C1 segment of cervical spinal cord (tissue), 14 donors: ENCODE measurements around the gene CCDC182.

Source experiments
- DNase-seq, 14 donors: peaks; one replicate each; lab custom pipeline; 2025; lab: John Stamatoyannopoulos, UW

CCDC182 gene

DNA sequence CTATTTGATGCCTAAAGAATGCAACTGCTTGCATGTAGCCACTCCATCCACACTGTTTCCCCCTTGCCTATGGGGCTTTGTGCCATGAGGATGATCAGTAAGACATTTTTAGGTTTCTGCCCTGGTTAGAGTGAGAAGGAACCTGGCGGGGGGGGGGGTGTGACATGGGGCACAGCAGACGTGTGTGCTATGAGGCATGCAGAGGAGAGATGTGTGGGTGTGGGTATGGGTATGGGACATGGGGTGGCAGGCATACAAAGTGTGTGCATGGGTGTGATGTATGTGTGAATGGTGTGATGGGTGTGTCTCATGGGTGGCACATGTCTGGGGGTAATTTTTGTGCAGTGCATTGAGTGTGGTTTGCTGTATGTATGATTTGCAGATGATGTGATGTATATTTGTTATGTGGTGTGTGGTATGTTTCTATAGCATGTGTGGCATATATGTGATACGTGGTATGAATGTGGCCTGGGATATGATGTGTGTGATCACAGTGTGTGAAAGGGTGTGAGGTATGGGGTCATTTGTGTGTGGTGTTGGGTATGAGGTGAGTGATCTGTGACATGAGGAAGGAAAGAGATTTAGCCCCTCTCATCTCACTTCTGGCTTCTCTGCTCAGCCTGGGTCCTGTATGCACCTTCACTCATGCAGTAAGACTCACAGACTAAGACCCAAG lies 14.9 kb downstream of the CCDC182 start:
- DNase-seq: no peak

DNA sequence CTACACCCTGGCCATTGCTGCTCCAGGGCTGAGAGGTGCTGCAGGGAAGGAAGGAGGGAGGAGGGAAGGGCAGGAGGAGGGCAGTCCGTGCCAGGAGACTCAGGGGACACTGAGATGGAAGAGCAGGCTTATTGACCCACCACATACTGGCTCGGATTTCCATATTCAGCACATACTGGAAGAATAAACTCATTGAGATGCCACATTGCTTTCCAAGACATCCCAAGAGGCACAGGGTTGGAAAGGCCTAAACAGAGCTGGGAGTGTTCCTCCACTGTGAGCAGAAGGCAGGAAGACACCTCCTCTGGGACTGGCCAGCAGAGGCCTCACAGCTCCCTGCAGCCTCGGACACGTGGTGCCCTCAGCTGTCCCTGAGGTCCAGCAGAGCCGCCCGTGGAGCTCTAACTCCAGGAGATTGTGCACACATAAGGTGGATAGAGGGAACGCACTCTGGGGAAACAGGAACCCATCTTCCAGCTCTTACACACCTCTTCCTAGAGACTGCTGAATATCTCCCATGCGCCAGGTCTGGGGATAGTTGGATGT lies 17.4 kb downstream of the CCDC182 start:
- no peak for DNase-seq

DNA sequence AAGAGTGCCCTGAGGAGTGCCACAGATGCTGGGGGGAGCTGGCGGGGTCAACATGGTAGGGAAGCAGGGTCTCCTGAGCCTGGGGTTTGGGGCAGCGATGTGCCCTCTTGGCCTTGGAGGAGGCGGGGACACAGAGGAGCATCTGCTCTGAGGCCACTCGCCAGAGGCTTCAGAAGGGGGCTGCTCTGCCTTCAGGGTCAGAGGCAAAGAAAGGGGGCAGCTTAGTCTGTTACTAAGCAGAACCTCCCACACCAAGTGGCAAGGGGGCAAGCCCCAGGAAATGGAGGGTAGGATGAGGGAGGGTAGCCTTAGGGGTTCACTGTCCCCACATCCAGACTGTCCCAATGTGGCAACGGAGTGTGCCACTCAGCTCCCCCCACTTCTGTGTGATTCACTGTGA lies 18.3 kb downstream of the CCDC182 start:
- no peak for DNase-seq

DNA sequence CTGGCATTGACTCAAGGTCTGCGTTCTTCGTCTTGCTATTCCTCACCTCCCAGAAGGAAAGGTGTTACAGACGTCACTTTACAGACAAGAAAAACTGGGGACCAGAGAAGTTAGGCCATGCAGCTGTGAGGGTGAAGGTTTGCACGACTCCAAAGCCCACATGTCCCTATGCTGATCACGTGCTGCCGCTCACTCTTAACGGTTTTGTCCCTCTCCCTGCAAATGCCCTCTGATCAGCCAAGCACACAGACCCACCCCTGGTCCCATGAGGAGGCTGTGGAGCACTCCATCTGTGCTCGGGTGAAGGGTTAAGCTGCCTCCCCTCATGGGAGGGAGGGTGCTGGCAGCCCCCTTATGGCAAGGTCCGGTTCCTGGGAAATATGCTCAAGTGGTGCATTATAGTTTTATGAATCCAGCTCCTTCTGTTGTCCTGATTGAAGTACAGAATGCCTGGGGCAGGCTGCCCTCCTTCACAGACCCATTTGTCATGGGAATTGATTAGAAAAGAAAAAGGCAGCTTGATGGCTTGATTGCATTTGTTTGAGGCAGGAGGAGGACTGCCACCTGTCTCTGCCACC lies 18.8 kb downstream of the CCDC182 start:
- no peak for DNase-seq

DNA sequence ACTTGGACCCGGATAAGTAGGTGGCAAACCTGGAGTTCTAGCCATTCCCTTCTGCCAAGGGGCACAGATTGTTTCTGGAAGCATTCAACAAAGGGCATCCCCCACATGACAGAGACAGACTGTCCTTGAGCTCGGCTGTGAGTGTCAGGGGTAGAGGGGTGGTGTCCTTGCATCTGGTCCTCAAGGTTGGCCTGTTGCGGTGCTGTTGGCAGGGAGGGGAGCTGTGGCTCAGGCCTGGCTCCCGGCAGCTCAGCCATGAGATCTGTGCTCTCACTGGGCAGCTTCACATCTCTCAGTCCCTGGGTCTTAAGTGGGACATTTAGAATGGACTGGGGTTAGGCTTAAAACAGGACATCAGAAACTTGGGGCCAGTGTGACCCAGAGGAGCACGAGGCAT lies 20.4 kb downstream of the CCDC182 start:
- no peak for DNase-seq

DNA sequence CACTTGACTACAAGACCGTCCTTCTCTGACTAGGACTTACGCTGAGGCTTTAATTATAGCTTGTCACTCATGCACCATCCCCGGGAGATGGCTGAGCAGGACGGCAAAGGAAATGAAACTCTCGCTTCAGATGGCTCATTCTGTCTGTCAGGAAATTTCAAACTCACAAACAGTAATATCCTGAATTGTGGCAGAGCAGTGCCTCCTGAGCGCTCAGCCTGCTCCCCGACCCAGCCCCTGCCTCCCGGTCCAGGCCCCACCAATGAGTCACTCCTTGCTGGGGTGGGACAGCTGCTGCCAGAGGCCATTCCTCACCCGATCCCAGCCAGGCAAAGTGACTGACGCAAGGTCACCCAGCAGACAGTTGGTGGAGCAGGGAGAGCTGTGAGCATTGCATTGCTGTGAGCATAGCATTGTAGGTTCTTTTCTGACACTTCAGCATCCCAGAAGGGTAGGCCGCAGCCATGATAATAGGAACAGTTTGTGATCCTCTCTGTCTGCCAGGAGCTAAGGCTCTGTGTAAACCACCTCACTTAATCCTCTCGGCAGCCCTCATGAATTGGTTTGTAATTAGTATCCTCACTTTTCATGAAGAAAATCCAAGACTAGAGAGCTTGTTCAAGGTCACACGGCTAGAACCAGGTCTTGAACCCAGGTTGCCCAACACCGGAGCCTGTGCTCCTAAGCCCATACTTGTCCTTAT lies 20.9 kb downstream of the CCDC182 start:
- DNase-seq: no peak

DNA sequence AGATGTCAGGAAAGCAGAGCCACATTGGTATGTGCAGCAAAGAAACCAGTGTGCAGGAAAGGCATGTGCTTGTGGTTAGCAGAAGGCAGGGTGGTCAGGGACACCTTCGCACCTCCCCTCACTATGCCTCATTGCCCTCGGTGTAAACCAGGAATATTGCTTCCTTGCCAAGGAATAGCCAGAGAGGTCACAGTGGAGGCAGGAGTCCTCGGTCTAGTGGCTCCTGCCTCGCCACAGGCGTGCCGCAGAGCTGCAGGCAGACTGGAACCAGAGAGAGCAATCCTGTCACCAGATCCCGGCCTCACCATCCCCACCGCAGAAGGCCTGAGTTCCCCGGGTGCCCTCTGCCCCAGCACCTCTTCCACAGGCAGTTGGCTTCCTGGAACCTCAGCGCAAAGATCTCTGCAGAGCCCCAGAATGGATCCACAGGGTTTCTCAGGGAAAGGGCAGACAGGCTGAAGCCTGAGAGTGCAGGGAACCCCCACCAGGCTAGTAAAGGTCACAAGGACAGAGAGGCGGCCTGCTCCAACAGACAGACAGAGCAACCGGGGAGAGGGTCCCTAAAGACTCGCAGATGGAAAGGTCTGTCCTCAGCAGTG lies 21.6 kb downstream of the CCDC182 start:
- DNase-seq: no peak

DNA sequence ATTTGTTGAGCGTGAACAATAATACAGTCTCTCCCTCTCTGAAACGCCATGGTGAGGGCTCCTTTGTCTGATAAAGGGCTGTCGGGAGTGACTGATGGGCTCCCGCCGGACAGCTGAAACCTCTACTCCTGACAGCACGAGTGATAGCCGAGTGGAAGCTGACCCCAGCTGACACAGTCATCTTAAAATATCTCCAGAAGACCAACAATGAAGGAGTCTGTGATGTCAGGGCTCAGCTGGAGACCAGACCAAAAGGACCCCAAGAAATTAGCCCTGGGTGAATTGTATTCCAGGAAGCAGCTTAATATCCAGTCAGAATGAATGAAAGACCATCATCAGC lies 22.4 kb downstream of the CCDC182 start:
- DNase-seq: no peak

DNA sequence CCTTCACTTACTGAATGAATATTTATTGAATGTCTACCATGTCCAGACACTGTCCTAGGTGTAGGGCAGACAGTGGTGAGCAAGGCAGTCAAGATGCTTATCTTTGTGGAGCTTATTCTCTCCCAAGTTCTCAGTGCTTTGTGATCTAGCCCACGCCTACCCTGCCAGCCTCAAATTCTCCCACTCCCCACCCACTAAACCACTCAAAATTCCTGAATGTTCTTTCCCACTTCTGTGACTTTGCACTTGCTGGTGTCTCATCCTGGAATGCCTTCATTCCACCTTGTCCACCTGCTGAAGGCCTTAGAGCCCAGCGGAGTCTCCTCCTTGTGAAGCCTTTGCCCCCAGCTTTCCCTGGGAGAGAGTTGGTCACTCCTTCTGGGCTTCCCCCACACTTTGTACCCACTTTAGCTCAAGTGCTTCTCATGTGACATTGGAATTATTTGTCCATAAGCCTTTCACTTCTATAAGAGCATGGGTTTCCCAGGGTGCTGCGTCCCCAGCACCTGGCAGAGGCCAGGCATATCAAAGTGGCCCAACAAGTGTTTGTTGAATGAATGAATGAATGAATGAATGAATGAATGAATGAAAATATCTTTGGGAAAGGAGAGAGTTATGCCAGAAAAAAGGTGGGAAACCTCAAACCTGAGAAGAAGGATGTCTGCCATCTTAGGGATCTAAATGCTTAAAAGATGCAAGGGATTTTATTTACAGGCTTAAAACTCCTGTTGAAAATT lies 23.0 kb downstream of the CCDC182 start:
- no peak for DNase-seq

DNA sequence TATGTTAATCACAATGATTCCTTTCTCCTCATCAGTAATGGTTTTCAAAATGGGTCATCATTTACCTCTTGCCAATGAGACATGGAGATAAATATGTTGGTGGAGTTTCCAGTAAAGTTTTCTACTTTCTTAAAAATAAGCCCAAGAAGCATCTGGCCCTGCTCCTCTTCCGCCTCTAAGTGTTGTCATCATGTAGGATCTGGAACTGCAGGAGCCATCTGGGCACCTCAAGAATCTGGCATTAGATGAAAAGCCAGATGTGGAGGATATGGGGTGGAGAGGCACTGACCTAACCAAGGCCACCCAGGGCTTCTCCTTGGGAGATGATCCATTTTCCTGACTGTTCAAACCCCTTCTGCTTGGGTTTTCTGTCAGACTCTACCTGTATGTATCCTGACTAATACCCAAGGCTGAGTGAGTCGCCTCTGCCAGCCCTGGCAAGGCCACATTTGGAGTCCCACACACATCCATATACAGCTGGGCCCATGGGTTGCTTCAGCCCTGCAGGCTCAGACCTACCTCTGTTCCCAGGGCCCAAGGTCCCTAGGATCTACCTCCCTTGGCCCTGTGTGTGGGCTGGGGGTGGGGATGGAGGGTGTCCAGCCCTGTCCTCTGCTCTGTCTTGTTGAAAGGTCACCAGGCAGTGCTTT lies 24.6 kb downstream of the CCDC182 start:
- DNase-seq: no peak

DNA sequence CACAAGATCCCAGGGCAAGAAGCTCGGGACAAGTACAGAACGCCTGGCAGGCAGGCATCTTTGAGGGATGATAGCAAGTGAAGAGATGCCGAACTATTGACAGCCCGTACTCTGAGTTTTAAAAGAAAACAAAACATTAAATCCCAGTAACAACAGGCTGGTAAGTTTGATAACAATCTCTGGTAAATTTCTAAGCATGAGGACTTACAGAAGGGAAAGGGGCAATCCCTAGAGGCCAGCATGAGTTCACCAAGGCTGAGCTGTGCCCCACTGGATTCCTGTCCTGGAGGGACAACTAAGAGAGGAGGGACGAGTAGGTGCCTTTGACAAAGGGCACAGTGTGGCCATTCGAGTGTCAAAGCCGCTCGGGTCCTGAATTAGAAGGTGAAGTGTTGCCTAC lies 26.2 kb downstream of the CCDC182 start:
- no peak for DNase-seq

DNA sequence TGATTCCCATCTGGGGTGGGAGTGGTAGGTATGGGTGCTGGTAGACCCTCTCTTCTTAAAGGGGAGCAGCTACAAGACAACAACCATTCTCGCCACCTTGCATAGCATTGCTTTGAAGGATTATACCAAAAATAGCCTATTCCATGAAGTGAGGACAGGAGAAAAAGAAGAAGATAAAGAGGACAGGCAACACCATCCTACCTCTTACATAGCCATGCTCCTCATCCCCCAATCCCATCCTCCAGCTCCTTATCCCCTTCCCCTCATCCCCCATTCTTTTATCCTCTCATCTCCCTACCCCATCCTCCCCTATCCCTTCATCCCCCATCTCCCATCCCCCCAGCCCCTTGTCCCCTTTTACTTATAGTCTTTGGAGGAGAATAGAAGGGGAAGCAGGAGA lies 29.1 kb downstream of the CCDC182 start:
- no peak for DNase-seq

DNA sequence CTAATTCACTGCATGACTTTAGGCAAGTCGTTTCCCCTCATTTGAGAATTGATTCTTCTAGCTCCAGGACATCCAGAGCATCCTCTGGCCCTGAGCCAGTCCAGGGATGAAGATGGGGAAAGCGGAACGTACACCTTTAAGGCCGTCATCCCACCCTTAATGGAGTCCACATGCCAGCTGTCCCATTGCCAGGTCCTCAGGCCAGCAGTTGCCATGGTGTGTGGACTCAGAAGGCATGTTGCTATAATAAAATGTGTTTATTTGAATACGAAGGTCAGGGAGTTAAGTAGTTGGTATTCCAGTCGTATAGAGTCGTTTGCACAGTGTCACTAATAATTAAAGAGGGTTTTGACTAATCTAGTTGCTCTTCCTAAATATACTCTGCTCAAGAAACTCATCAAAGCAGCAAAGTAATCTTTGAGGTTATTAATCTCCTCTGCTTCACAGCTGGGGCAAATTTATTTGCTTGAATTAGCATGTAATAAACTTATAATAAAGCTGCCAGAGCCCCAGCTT lies 30.4 kb downstream of the CCDC182 start:
- peak in 1 of 14 donors; percentile 23 for DNase-seq

DNA sequence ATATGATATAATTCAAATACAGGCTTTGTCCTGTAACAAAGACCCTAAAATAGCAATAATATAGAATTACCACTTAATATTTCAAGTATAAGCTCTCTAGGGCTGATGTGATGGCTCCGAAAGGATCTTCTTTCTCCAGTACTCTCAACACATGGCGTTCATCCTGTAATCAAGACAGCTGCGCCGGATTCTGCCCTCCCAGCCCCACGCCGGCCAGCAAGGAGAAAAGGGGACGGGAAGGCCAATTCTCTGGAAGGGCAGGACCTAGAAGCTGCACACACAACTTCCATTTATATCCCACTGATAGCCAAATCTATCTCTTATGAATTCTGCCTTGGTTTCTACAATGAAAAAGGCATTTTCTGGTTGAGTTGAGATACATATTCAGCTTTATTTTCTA lies 32.0 kb downstream of the CCDC182 start:
- no peak for DNase-seq

DNA sequence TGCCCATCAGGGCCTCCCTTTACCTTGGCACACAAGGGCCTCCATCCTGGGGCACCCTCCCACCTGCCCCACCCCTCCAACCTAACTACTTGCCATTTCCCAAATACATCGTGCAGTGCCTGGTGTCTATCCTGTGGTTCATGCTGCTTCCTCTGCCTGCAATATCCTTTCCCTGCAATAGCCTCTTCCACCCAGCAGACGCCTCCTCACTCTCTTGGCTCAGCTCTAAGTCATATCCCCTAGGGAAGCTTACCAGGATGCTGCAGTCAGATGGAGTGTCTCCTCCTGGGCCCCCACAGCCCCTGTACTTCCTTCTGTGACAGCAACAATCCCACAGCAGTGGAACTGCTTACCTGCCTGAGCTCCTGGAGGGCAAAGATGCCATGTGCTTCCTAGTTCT lies 36.7 kb downstream of the CCDC182 start:
- no peak for DNase-seq

DNA sequence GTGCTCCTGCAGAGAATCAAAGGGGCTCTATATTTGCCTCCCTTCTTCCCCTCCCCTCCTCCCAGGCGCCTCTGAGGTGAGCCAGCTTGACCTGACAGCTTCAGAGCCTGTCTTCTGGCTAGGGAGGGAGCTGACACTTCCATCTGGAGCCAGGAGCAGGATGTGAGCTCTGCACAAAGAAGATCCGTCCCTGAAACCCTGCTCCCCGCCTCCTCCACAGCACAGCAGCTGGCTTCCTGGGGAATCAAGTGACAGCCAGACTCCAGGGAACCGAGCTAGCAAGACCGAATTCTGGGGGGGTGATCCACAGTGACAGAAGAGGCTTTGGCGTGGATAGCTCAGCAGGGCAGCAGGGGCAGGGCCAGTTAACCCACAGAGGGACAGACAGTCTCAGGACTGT lies 37.2 kb downstream of the CCDC182 start:
- peak in 5 of 14 donors; percentile 26 to 43 (median 33) for DNase-seq

DNA sequence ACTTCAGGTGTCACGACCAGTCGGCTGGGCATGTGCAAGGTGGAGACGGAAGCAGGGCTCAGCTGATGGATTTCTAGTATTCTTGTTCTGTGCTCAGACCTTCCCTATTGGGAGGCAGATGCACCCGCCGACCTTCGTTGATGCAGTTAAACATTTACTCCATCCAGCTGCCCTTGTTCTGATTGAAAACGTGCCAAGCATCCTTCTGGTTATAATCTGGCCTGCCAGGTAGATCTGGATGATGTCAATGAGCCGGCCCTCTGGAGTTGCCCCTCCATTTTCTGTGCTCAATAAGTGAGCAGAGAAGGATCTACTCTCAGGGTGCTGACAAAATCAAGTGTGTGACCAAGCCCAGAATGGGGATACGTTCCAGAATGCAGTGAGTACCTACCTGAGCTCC lies 38.3 kb downstream of the CCDC182 start:
- no peak for DNase-seq

DNA sequence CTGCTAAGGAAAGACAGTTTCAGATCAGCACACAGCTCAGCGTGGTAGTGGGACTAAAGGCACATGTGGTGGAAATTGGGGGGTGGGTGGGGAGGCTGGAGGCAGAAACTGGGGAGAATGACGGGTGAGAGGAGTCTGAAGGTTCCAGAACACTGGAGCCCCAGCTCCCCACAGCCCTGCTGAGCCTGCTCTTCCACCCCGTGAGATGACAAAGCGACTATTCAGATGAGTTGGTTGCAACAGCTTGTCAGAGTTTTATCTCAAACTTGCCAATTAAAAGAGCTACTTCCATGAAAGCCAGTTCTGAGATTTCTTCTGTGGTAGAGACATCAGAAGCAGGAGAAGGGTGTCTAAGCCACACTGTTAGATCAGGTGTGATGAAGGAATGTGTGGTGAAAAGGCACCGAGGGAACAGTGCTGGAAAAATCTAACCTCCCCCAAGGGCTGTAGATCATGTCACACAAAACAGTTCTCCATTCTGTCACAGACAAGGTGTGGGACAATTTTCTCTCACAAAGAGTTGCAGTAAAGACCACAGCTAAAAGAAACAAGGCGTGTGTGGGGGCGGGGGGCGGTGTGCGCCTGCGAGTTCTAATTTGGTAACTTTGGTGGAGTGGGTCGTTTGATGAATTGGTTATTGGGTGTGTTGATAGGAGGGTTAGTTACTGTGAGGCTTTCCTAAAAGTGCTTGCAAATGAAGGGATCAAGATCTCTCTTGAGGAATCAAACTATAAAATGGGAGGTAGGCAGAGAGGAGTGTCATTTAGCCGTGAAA lies 39.0 kb downstream of the CCDC182 start:
- no peak for DNase-seq

DNA sequence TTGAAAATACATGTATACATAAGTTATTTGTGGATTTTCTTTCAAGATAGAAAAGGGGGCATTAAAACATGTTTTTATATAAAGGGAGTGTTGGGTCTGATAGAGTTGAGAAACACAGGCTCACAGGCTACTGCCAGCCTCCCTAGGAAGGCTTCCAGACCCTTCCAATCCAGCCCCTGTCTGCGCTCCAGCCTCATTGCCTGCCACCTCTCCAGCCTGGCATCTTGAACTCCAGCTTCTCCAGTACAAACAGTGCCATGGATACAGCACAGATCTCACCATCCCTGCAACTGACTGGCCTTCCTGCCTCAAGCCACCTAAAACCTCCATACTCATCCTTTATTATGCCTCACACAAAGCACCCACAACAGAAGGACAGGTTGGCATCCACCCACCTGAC lies 40.7 kb downstream of the CCDC182 start:
- DNase-seq: peak in 2 of 14 donors; percentile 13 to 29

DNA sequence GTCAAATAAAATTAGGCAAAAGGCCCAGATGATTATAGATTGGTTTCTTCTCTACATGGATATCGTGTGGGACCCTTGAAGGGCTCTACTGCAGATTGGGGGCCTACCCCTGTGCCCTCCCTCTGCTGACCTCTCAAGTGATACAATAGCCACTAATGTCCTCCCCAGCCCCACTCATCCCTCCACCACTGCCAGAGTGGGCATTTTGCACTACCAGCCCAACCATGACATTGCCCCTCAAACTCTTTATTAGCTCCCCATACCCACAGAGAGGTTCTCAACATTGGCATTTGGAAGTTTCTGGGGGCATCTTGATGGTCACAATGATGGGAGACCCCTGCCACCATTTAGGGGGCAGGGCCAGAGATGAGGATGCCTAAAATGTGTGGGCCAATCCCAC lies 41.8 kb downstream of the CCDC182 start:
- no peak for DNase-seq
